ENCODE results near the gene RPL18.

- no peak for TF ChIP-seq POLR2A (IDR thresholded peaks at IDR 0.05; ENCODE audit: low read length)
- no peak for TF ChIP-seq GATA1 (IDR thresholded peaks at IDR 0.05; ENCODE audit: low read depth, low read length)
Observed at GRCh38 chr19:48639483-48640375, 20.8 kb upstream of the RPL18 start.

Measured in erythroblast (primary cell).